Measurements from ENCODE around the gene FCGR1A.
"Not testable (repeated sequence)": the region's sequence is repeated elsewhere in the genome, so short reads cannot be mapped to it uniquely, and the experiment has no call there.

The FCGR1A gene

GRCh38 chr1:149782600-149782999 is at the start of gene FCGR1A:
TSS of gene FCGR1A (plus strand) at chr1:149782694. CDS start at chr1:149782744, 50 bp downstream.
- not testable (repeated sequence) for DNase-seq

- not testable (repeated sequence) for DNase-seq
These were observed 49.7 kb upstream of the FCGR1A start for GRCh38 chr1:149732781-149733180.

GRCh38 chr1:149734692-149735091 is 47.8 kb upstream of the FCGR1A start:
- not testable (repeated sequence) for DNase-seq

- peak; percentile 34 for DNase-seq
These were observed 42.3 kb upstream of the FCGR1A start for GRCh38 chr1:149740148-149740581.

GRCh38 chr1:149740590-149741230 is 41.8 kb upstream of the FCGR1A start:
- not testable (repeated sequence) for DNase-seq

- DNase-seq, result not testable (repeated sequence)
These were observed 40.6 kb upstream of the FCGR1A start for GRCh38 chr1:149741914-149742313.

- DNase-seq, result peak; percentile 32
These were observed 35.8 kb upstream of the FCGR1A start for GRCh38 chr1:149746463-149747356.

- DNase-seq, result not testable (repeated sequence)
These were observed 34.9 kb upstream of the FCGR1A start for GRCh38 chr1:149747359-149748143.

- DNase-seq, result not testable (repeated sequence)
These were observed 34.4 kb upstream of the FCGR1A start for GRCh38 chr1:149748144-149748500.

GRCh38 chr1:149750562-149750961 is 31.9 kb upstream of the FCGR1A start:
- DNase-seq, result not testable (repeated sequence)

GRCh38 chr1:149752186-149752585 is 30.3 kb upstream of the FCGR1A start:
- DNase-seq, result not testable (repeated sequence)

- DNase-seq, result not testable (repeated sequence)
These were observed 29.0 kb upstream of the FCGR1A start for GRCh38 chr1:149753466-149753865.

GRCh38 chr1:149755294-149755693 is 27.2 kb upstream of the FCGR1A start:
- not testable (repeated sequence) for DNase-seq

- DNase-seq, result not testable (repeated sequence)
These were observed 20.2 kb upstream of the FCGR1A start for GRCh38 chr1:149762294-149762693.

GRCh38 chr1:149764087-149764800 is 18.2 kb upstream of the FCGR1A start:
- DNase-seq, result not testable (repeated sequence)

- not testable (repeated sequence) for DNase-seq
These were observed 16.3 kb upstream of the FCGR1A start for GRCh38 chr1:149766241-149766640.

GRCh38 chr1:149769216-149769615 is 13.3 kb upstream of the FCGR1A start:
- not testable (repeated sequence) for DNase-seq

- not testable (repeated sequence) for DNase-seq
These were observed 11.8 kb upstream of the FCGR1A start for GRCh38 chr1:149770661-149771060.

- DNase-seq, result not testable (repeated sequence)
These were observed 10.7 kb upstream of the FCGR1A start for GRCh38 chr1:149771653-149772425.

- DNase-seq, result not testable (repeated sequence)
These were observed 6.9 kb upstream of the FCGR1A start for GRCh38 chr1:149775510-149776147.

GRCh38 chr1:149777084-149777483 is 5.4 kb upstream of the FCGR1A start:
- DNase-seq, result not testable (repeated sequence)
